Measurements from ENCODE around the gene EEF1G. TPM values are rescaled to one million over a fixed set of nuclear protein-coding genes. Genes with fewer than 3 reads are reported as not detected.

Gene EEF1G
- total and polyA plus RNA-seq, 2 of the 13 experiments (the other 11 are each of a cell fraction or from before 2014, with no cell fraction given), result 1,787 to 2,144 TPM

DNA sequence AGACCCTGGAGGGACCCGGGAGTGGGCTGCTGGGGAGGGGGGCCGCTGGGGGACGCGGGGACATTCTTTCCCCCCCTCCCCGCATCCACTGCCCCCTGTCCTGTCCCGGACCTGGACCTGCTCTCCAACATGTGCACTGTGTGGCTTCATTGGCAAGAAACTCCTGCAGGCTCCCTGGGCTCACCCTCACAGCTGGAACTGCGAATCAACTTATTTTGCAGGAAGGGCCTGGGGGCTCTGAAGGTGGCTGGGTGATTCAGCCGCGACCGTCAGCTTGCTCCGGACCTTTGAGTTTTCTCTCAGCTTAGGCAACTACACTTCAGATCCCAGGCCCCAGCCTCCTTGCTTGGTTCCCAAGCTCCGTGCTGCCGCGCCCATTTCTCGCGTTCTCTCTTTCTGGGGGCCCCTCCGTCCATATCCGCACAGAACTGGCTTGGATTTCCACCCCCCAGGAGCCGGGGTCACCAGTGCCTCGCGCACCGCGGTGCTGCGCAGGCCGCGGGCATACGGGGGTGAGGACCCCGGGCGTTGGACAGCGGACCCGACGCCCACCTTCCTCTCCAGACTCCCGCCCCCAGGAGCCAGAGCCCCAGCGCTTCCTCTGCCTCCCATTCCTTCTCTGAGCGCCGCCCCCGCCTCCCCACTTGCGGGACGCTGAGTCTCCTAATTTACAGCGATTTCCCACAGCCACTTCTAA, 26.6 kb downstream of the EEF1G start (continued):
- TF ChIP-seq, protein P1, sequence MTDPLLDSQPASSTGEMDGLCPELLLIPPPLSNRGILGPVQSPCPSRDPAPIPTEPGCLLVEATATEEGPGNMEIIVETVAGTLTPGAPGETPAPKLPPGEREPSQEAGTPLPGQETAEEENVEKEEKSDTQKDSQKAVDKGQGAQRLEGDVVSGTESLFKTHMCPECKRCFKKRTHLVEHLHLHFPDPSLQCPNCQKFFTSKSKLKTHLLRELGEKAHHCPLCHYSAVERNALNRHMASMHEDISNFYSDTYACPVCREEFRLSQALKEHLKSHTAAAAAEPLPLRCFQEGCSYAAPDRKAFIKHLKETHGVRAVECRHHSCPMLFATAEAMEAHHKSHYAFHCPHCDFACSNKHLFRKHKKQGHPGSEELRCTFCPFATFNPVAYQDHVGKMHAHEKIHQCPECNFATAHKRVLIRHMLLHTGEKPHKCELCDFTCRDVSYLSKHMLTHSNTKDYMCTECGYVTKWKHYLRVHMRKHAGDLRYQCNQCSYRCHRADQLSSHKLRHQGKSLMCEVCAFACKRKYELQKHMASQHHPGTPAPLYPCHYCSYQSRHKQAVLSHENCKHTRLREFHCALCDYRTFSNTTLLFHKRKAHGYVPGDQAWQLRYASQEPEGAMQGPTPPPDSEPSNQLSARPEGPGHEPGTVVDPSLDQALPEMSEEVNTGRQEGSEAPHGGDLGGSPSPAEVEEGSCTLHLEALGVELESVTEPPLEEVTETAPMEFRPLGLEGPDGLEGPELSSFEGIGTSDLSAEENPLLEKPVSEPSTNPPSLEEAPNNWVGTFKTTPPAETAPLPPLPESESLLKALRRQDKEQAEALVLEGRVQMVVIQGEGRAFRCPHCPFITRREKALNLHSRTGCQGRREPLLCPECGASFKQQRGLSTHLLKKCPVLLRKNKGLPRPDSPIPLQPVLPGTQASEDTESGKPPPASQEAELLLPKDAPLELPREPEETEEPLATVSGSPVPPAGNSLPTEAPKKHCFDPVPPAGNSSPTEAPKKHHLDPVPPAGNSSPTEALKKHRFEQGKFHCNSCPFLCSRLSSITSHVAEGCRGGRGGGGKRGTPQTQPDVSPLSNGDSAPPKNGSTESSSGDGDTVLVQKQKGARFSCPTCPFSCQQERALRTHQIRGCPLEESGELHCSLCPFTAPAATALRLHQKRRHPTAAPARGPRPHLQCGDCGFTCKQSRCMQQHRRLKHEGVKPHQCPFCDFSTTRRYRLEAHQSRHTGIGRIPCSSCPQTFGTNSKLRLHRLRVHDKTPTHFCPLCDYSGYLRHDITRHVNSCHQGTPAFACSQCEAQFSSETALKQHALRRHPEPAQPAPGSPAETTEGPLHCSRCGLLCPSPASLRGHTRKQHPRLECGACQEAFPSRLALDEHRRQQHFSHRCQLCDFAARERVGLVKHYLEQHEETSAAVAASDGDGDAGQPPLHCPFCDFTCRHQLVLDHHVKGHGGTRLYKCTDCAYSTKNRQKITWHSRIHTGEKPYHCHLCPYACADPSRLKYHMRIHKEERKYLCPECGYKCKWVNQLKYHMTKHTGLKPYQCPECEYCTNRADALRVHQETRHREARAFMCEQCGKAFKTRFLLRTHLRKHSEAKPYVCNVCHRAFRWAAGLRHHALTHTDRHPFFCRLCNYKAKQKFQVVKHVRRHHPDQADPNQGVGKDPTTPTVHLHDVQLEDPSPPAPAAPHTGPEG (CRISPR knock-in tag; IDR thresholded peaks at IDR 0.05), result peak; percentile 84; the same call in 1 of the 2 replicates
- TF ChIP-seq ZBTB38 (CRISPR knock-in tag; IDR thresholded peaks at IDR 0.05), result no peak
- TF ChIP-seq ZNF589 (CRISPR knock-in tag; conservative IDR thresholded peaks at IDR 0.05), result 0 out of 2 replicates have a peak, but pooled peaks have one; percentile 19
- 0 out of 2 replicates have a peak, but pooled peaks have one; percentile 12 for TF ChIP-seq ZNF563 (CRISPR knock-in tag; IDR thresholded peaks at IDR 0.05)
- TF ChIP-seq MNT (IDR thresholded peaks at IDR 0.05), result no peak
- TF ChIP-seq MBNL3 (CRISPR knock-in tag; conservative IDR thresholded peaks at IDR 0.05), result no peak
- TF ChIP-seq ZNF776 (CRISPR knock-in tag; IDR thresholded peaks at IDR 0.05), result no peak
- TF ChIP-seq YEATS4 (CRISPR knock-in tag; IDR thresholded peaks at IDR 0.05; ENCODE audit: borderline replicate concordance), result no peak
- TF ChIP-seq CCAR2 (optimal IDR thresholded peaks at IDR 0.05; ENCODE audit: low read depth, low read length), result no peak
- no peak for TF ChIP-seq ZFP1 (CRISPR knock-in tag; IDR thresholded peaks at IDR 0.05)
- TF ChIP-seq SRSF1 (optimal IDR thresholded peaks at IDR 0.05; ENCODE audit: low read depth, low read length), result peak; percentile 54
- TF ChIP-seq MTF2 (CRISPR knock-in tag; IDR thresholded peaks at IDR 0.05; ENCODE audit: borderline replicate concordance), result no peak
- TF ChIP-seq ARHGAP35 (CRISPR knock-in tag; IDR thresholded peaks at IDR 0.05; ENCODE audit: borderline replicate concordance), result no peak
- TF ChIP-seq CEBPG (CRISPR knock-in tag; IDR thresholded peaks at IDR 0.05), result no peak
- TF ChIP-seq, protein P2, sequence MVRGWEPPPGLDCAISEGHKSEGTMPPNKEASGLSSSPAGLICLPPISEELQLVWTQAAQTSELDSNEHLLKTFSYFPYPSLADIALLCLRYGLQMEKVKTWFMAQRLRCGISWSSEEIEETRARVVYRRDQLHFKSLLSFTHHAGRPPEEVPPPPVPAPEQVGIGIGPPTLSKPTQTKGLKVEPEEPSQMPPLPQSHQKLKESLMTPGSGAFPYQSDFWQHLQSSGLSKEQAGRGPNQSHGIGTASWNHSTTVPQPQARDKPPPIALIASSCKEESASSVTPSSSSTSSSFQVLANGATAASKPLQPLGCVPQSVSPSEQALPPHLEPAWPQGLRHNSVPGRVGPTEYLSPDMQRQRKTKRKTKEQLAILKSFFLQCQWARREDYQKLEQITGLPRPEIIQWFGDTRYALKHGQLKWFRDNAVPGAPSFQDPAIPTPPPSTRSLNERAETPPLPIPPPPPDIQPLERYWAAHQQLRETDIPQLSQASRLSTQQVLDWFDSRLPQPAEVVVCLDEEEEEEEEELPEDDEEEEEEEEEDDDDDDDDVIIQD (CRISPR knock-in tag; IDR thresholded peaks at IDR 0.05; ENCODE audit: low read depth), result no peak
- TF ChIP-seq FIP1L1 (IDR thresholded peaks at IDR 0.05; ENCODE audit: borderline replicate concordance, insufficient read depth, low read depth, low read length), result no peak
- peak; percentile 46; the same call in 1 of the 2 replicates for TF ChIP-seq RXRA (CRISPR knock-in tag; IDR thresholded peaks at IDR 0.05)
- no peak for TF ChIP-seq ZFP82 (CRISPR knock-in tag; IDR thresholded peaks at IDR 0.05; ENCODE audit: borderline replicate concordance)
- TF ChIP-seq, protein P3, sequence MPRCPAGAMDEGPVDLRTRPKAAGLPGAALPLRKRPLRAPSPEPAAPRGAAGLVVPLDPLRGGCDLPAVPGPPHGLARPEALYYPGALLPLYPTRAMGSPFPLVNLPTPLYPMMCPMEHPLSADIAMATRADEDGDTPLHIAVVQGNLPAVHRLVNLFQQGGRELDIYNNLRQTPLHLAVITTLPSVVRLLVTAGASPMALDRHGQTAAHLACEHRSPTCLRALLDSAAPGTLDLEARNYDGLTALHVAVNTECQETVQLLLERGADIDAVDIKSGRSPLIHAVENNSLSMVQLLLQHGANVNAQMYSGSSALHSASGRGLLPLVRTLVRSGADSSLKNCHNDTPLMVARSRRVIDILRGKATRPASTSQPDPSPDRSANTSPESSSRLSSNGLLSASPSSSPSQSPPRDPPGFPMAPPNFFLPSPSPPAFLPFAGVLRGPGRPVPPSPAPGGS (CRISPR knock-in tag; IDR thresholded peaks at IDR 0.05), result no peak; the same call in 1 of the 2 replicates

All from HepG2 (cell line).